KMS-11 (cell line): ENCODE results near the gene SLC27A5.

Experiments used
- H2AFZ ChIP-seq: fragments of 200-600 bp; sonication (generic); 2 replicates; pipeline ENCODE4 v1.6.1; 2016; ENCODE audit warnings: antibody characterized with exemption, mixed run types, low read depth
- H3K27ac ChIP-seq: fragments of 200-600 bp; sonication (generic); 2 replicates; pipeline ENCODE4 v1.6.1; 2016; ENCODE audit warnings: mild to moderate bottlenecking, mixed run types
- H3K27me3 ChIP-seq: fragments of 200-600 bp; sonication (generic); 2 replicates; pipeline ENCODE4 v1.6.1; 2017; ENCODE audit warnings: mild to moderate bottlenecking, low read depth, mixed run types, moderate library complexity; ENCODE audit not compliant: insufficient read depth
- H3K36me3 ChIP-seq: fragments of 200-600 bp; sonication (generic); 2 replicates; pipeline ENCODE4 v1.6.1; 2017; ENCODE audit warnings: mild to moderate bottlenecking, mixed run types; ENCODE audit not compliant: insufficient read depth
- H3K4me1 ChIP-seq: fragments of 200-600 bp; sonication (generic); 2 replicates; pipeline ENCODE4 v1.6.1; 2016; ENCODE audit warnings: mild to moderate bottlenecking, low read depth, mixed run types; ENCODE audit not compliant: poor library complexity, severe bottlenecking
- H3K4me2 ChIP-seq: fragments of 200-600 bp; sonication (generic); 2 replicates; pipeline ENCODE4 v1.7.0; 2016; ENCODE audit warnings: mild to moderate bottlenecking, mixed run types
- H3K4me3 ChIP-seq: fragments of 200-600 bp; sonication (generic); IDR thresholded peaks from 2 replicates; pipeline ENCODE4 v1.6.1; 2017; ENCODE audit warnings: low read depth, low read length, mixed read lengths; ENCODE audit not compliant: insufficient read depth
- H3K79me2 ChIP-seq: fragments of 200-600 bp; sonication (generic); 2 replicates; pipeline ENCODE4 v1.6.1; 2016; ENCODE audit warnings: low read depth, mixed run types; ENCODE audit not compliant: insufficient read depth
- H3K9ac ChIP-seq: fragments of 200-600 bp; sonication (generic); 2 replicates; pipeline ENCODE4 v1.6.1; 2016; ENCODE audit warnings: mild to moderate bottlenecking, mixed run types
- H4K20me1 ChIP-seq: fragments of 200-600 bp; sonication (generic); 2 replicates; pipeline ENCODE4 v1.6.1; 2016; ENCODE audit warnings: mild to moderate bottlenecking, mixed run types; ENCODE audit not compliant: insufficient read depth
- TF ChIP-seq, protein P1 (sequence below): fragments of 200-600 bp; sonication (generic); conservative IDR thresholded peaks from 2 replicates; pipeline ENCODE4 v1.6.1; 2017; ENCODE audit warnings: low read depth, mild to moderate bottlenecking, antibody characterized with exemption, low read length, moderate library complexity, mixed read lengths

Gene SLC27A5

DNA sequence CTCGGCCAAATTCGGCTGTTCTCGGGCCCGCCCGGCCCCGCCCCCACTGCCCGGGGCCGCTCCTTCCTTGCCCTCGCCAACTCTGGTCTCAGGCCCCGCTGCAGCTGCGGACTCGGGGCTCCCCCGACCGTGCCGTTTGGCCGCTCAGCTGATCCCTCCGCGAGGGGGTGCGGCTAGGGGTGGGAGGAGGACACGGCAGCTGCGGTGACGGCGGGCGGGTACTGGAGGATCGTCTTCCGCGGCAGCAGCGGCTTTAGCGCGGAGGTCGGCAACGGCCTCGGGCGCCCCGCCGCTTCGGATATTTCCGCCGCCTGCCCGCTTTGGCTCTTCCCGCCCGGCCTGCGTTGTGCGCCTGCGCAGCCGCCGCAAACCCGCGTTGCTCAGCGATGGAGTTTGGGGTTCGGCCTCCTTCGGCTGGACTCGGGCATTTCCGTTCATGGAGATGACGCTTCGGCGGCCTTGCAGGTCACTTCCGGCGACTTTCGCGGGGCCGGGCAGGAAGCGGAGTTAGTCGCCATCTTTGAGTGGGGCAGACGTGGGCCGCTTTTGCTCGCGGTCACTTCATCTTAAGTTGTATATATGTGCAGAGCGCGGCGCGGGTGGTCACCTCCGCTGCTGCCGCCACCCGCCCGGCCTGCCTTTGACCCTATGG, 47.0 kb upstream of the SLC27A5 start:
- peak overlapping the region; percentile 99 for H3K4me2 ChIP-seq
- no peaks in the 10 kb centered on the region for H4K20me1 ChIP-seq
- peak overlapping the region; percentile 98 for H3K27ac ChIP-seq
- TF ChIP-seq, protein P1, sequence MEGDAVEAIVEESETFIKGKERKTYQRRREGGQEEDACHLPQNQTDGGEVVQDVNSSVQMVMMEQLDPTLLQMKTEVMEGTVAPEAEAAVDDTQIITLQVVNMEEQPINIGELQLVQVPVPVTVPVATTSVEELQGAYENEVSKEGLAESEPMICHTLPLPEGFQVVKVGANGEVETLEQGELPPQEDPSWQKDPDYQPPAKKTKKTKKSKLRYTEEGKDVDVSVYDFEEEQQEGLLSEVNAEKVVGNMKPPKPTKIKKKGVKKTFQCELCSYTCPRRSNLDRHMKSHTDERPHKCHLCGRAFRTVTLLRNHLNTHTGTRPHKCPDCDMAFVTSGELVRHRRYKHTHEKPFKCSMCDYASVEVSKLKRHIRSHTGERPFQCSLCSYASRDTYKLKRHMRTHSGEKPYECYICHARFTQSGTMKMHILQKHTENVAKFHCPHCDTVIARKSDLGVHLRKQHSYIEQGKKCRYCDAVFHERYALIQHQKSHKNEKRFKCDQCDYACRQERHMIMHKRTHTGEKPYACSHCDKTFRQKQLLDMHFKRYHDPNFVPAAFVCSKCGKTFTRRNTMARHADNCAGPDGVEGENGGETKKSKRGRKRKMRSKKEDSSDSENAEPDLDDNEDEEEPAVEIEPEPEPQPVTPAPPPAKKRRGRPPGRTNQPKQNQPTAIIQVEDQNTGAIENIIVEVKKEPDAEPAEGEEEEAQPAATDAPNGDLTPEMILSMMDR, result 0 out of 2 replicates have a peak, but pooled peaks have one; percentile 3
- peak overlapping the region; percentile 60; the same call in 1 of the 2 replicates for H2AFZ ChIP-seq
- H3K79me2 ChIP-seq, result peaks cover 29% of the 10 kb centered on the region
- peak overlapping the region; percentile 51 for H3K4me3 ChIP-seq
- peaks cover 36% of the 10 kb centered on the region for H3K4me1 ChIP-seq
- no peaks in the 10 kb centered on the region for H3K36me3 ChIP-seq
- H3K27me3 ChIP-seq, result no peaks in the 10 kb centered on the region
- H3K9ac ChIP-seq, result peak overlapping the region; percentile 94

DNA sequence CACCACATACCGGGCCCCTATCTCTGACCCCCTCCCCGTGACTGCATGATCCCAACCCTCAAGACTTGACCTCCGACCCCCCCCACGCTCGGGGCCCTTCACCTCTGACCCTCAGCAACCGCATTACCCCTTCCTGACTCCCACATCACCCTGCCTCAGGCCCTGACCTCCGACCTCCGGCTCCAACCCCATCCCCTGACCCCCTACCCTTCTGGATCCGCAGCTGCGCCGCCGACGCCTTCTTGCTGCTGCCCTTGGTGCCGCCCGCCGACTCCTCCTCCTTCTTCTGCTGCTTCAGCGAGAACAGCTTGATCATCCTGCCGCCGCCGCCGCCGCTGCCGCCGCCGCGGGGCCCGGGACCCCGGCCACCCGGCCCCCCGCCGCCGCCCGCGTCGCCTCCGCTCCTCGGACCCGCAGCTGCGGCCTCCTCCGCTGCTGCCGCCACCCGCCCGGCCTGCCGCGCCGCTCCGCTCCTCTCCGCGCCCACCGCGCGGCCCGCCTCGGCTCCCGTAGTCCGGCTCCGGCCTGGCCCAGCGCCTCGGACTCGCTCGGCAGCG, 46.4 kb upstream of the SLC27A5 start, which contains the start of gene UBE2M:
Gene UBE2M (minus strand): TSS at position 546 of the 557 bp plus-strand sequence. CDS start 230 bp downstream, at position 316.
- Histone ChIP-seq H3K4me1 (peaks cover 42% of the 10 kb centered on the region), H3K79me2 (peaks cover 29% of the 10 kb centered on the region), H3K27ac (peak within 1 kb of the TSS; percentile 98), H3K27me3 (no peaks in the 10 kb centered on the region), H3K4me3 (peak within 1 kb of the TSS; percentile 51), H3K9ac (peak within 1 kb of the TSS; percentile 94), H3K36me3 (no peaks in the 10 kb centered on the region), H2AFZ (peak within 1 kb of the TSS; percentile 60; the same call in 1 of the 2 replicates), H4K20me1 (no peaks in the 10 kb centered on the region), H3K4me2 (peak within 1 kb of the TSS; percentile 99)
- TF ChIP-seq, protein P1, result no peak

DNA sequence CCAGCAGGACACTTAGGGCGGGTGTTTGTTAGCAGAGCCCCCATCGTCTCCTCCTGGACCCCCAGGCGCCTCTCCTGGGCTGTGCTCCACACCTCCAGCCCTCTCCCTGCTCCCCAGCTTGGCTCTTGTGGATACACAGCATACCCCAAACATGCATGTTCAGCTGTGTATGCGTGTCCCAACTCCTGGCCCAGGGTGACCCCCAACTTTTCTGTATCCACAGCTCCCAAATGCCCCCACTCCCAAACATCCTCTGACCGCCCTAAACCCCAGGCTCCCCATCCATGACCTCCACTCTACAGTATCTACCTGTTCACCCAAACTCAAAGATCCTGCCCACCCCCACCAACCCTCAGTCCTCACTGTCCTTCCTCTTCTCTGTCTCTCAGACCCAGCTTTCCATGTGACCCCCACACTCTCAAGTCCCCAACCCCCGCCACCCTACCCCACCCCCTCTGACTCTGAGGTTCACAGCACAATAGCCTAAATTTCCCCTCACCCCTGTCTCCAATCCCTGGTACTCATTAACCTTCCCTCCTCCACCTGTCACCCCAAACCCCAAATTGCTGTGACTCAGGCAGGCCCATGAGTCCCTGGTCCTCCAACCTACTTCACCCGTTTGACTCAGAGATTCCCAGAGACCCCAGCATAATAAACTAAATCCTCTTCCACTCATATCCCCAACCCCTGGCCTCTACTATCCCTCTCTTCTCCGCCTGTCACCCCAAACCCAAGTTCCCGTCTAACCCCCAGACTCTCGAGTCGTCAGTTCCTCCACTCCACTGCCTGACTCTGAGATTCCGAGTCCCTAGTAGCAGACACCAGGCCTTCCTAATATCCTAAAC, 45.7 kb upstream of the SLC27A5 start:
- TF ChIP-seq, protein P1, result no peak
- Histone ChIP-seq H3K79me2 (peaks cover 29% of the 10 kb centered on the region), H3K4me1 (peaks cover 45% of the 10 kb centered on the region)

DNA sequence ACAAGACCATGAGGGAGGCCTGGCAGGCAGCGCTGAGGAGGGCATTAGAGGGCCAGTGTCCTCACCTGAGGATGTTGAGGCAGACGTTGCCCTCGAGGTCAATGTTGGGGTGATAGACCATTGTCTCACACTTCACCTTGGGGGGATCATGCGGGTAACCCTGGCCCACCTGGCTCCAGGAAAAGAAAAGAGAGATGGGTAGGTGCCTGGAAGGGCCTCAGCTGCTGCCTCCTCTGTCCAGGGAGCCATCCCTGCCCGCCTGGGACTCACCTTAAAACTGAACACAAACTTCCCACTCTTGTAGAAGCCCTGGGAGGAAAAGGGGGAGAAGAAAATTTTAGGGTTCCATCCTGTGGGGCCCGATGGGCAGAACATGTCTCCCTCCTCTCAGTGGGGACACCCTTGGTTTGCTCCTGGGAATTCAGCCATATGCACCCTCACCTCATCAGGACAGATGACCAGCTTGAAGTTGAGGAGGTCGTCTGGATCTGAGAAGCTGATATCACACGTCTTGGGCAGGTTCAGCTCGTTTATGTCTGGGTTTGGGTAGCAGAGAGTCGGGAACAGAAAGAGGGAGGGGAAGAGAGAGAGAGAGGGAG, 44.9 kb upstream of the SLC27A5 start:
- H3K79me2 ChIP-seq, result peaks cover 29% of the 10 kb centered on the region
- peaks cover 45% of the 10 kb centered on the region for H3K4me1 ChIP-seq
- H3K4me3 ChIP-seq, result no peak overlapping the region
- no peaks in the 10 kb centered on the region for H4K20me1 ChIP-seq
- no peak overlapping the region; the same call in 1 of the 2 replicates for H3K27ac ChIP-seq
- TF ChIP-seq, protein P1, result no peak
- H2AFZ ChIP-seq, result no peak overlapping the region
- H3K27me3 ChIP-seq, result no peaks in the 10 kb centered on the region
- peak overlapping the region; percentile 42 for H3K4me2 ChIP-seq
- H3K36me3 ChIP-seq, result no peaks in the 10 kb centered on the region
- H3K9ac ChIP-seq, result peak overlapping the region; percentile 94; the same call in 1 of the 2 replicates

More for the DNA sequence above, 45.7 kb upstream of the SLC27A5 start:
- Histone ChIP-seq H3K36me3 (no peaks in the 10 kb centered on the region), H4K20me1 (no peaks in the 10 kb centered on the region), H3K27ac (peak overlapping the region; percentile 98), H3K4me3 (no peak overlapping the region), H3K4me2 (peak overlapping the region; percentile 42), H2AFZ (peak overlapping the region; percentile 1; the same call in 1 of the 2 replicates), H3K27me3 (no peaks in the 10 kb centered on the region), H3K9ac (peak overlapping the region; percentile 94)
